NT2/D1 (cell line): ENCODE data around the gene ARL10.

Experiments
- SUZ12 ChIP-seq: IDR thresholded peaks from 2 replicates; pipeline ENCODE4 v1.6.1; 2011; ENCODE audit not compliant: insufficient read length, insufficient read depth; ENCODE audit errors: extremely low read depth
- YY1 ChIP-seq: IDR thresholded peaks from 2 replicates; pipeline ENCODE4 v1.6.1; 2011; ENCODE audit not compliant: insufficient read length, insufficient read depth
- ZNF274 ChIP-seq: IDR thresholded peaks from 2 replicates; pipeline ENCODE4 v1.6.1; 2011; ENCODE audit warnings: mild to moderate bottlenecking, low read depth, low read length

DNA sequence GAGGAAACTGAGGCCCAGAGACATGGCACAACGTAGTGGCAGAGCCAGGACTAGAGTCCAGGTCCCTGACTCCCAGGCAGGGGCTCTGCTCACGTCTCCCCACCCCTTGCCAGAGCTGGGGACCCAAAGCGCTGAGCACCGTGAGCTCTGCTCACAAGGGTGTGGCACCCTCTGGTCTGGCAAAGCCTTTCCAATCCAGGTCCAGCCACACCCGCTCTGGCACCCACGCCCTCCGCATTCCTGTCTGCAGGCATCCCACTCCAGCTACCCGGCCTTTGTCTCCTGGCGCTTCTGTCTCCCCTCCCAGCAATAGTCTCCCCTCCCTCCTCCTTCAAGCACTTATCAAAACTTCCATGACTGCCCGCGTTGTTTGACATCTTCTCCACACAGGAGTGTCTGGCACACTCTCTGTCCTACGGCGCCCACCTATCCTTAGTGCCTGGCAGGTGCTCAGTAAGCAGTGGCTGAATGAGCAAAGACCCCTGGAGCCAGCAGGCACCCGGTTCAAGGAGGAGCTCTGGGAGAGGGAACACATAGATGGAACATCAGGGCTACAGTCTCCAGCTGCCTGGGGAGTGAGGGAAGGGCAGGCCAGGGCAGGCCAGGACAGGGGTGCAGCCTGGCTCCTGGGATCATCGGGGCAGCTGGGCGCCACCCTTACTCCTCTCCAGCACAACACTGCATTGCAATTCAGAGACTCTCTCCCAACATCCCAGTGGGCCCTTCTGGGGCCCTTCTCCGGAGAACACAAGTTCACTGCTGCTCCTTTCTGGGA is 35.3 kb downstream of the ARL10 start:
- TF ChIP-seq YY1 (no peak), ZNF274 (no peak), SUZ12 (no peak)
